ENCODE results near the gene DCAF6.

Gene DCAF6

DNA sequence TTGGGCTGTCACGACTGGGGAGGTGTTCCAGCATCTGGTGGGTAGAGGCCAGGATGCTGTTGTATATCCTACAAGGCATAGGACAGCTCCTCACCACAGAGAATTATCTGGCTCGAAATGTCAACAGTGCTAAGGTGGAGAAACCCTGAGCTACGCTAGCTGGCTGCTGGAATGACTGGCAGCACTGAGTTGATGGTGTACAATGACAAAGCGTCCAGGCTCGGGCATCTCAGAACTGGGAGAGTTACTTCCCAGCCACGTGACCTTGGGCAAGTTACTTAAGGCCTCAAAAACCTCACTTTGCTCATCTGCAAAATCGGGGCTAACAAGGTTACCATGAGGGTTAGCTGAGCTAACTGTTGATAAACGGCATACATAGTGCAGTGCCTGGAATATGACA is 164.9 kb downstream of the DCAF6 start:
- DNase-seq (ENCODE audit: low read depth) = no peak

DNA sequence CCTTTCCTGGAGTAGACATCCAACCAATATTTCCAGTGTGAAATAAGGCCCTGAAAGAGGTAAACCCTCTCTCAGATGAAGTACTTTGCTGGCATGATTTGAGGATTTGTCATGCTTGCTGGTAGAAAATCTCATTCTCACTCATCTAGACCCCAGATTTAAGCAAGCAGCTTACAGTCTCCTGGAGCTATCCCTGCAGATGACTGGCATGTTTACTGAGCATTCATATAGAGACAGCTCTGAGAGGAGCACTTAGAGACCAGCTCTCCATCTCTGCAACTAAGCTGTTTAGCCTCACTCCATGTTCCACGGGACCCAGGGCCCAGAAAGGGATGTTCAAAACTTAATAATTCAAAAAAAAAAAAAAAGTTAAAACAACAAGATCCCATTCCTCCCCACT is 166.0 kb downstream of the DCAF6 start:
- no peak for DNase-seq (ENCODE audit: low read depth)

DNA sequence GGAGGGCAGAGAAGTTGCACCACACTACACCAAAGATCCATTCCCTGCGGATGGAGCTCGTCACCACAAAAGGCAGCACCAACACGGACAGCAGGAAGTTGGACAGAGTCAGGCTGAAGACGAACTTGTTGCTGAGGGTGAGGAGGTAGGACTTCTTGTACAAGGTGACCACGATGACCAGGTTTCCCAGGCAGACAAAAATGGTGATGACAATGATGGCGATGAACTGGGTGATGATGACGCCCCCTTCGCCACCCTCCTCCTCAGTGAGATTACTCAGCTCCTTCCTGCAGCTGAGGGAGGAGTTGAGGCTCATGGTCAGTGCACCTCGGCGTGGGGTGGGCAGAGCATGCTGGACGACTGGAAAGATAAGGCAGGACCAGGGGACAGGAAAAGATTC is 168.1 kb downstream of the DCAF6 start:
- DNase-seq (ENCODE audit: low read depth) = no peak

DNA sequence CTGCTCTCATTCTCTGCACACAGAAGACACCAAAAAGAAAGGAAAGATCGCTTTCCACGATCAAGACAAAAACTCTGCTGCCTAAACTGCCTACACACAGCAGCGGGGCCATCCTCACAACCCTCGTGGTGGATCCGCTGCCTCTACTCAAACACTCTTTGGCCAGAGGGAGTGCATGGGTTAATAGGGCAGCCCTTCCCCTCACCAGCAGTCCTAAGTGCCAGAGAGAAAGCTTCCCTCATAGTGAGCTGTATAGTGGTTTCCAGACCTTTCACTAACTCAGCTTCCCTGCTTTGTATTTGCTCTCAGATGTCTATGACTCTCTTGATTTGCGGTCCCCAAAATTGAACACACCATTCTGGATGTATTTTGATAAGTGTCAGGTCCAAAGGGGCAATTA is 169.4 kb downstream of the DCAF6 start:
- DNase-seq (ENCODE audit: low read depth) = no peak

DNA sequence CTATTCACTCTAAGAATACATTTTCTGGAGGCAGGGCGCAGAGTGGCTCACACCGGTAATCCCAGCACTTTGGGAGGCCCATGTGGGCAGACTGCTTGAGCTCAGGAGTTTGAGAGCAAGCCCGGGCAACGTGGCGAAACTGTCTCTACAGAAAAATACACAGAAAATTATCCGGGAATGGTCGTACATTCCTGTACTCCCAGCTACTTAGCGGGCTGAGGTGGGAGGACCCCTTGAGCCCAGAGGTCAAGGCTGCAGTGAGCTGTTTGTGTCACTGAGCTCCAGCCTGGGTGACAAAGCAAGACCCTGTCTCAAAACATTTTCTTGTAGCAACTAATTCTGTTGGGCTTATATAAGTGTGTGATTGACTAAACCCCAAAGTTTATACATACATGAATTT is 169.8 kb downstream of the DCAF6 start:
- DNase-seq (ENCODE audit: low read depth) = no peak

DNA sequence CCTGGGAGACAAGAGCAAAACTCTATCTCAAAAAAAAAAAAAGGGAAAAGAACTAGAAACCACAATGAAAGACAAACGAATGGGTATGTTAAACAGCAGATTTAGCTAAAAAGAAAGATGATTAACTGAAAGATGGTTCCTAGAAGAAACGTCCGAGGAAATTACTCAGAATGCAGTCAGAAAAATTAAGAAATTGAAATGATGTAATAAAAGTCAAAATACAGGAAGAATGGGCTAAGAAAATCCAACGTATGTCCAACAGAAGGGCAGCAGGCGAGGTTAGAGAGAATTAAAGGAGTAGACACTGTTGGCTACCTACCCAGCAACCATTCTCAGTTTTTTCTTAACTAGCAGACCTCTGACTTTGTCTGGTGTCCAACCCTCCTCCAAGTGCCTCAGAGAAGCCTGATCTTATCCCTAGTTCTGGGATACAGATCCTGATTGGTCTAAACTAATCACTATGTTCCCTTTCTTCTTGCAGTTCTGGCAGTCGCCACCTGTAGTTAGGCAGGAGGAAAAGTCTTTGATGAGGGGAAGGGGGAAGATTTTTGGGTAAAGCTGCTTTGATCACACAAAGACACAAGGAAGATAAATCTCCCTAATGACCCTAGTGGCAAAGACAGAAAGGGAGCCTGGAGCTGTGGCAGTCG is 174.5 kb downstream of the DCAF6 start:
- DNase-seq (ENCODE audit: low read depth) = no peak

DNA sequence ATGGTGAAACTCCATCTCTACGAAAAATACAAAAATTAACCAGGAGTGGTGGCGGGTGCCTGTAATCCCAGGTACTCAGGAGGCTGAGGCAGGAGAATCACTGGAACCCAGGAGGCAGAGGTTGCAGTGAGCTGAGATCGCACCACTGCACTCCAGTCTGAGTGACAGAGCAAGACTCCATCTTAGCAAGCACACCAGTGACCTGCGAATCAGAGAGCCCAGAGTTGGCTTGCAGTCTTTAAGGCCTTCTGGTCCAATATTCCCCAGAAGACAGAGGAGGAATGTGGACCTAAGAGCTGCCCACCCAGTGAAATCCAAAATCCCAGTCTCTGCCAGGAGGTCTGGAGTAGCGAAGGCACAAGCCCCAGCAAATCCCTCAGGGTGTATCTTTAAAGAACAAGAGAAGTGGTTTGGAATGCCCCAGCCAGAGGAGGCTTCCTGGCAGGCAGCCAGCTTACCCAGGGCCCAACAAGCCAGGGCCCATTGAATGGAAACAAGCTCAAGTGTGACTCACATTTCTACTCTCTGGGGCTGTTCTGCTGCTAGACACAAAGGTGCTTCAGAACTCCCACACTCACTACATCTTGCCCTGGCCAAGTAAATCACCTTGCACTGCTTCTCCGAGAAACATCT is 176.3 kb downstream of the DCAF6 start:
- DNase-seq (ENCODE audit: low read depth) = no peak

DNA sequence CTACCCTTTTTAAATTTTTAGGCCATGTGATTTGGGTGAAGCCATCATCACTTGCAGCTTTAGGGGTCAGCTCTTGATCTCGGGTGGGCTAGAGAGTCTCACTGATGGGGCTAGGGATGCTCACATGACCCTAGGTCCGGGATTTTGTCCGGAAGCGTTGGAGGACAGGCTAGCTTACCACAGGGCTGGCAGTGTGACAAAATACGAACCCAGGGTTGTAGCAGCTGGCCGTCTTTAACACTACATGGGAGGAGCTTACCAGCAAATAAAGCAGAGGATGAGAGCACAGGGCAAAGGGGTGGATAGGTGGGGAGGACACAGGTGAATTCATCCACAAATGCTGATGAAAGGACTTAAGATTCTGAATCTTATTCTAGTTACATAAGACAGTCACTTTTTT is 178.4 kb downstream of the DCAF6 start:
- no peak for DNase-seq (ENCODE audit: low read depth)

DNA sequence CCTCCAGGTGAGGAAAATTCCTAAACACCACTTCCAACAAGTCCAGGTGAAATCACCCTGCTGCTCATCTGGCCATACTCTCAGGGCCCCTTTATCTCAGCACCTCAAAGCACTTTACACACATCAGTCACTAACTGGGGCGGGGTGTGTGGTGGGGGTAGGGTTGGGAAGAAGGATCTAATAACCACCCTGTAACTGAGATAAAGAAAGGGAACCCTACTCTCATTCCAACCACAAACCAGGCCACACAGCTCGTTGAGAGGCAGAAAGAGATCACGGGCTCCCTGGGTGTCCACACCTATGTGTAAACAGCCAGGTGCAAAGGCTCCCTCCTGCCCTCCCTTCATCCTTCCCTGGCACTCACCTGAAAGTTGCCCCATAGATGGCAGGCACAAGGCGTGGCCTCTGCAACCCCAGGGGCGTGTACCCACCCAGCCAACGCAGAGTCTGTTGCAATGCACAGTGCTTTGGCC is 179.9 kb downstream of the DCAF6 start:
- no peak for DNase-seq (ENCODE audit: low read depth)

DNA sequence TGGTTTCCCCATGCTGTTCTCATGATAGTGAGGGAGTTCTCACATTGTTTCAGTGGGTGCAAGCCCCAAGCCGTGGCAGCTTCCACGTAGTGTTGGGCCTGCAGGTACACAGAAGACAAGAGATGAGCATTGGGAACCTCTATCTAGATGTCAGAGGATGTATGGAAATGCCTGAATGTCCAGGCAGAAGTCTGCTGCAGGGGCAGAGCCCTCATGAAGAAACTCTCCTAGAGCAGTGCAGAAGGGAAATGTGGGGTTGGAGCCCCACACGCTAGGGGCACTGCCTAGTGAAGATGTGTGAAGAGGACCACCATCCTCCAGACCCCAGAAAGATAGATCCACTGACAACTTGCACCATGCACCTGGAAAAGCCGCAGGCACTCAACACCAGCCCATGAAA is 183.3 kb downstream of the DCAF6 start:
- DNase-seq (ENCODE audit: low read depth) = no peak

DNA sequence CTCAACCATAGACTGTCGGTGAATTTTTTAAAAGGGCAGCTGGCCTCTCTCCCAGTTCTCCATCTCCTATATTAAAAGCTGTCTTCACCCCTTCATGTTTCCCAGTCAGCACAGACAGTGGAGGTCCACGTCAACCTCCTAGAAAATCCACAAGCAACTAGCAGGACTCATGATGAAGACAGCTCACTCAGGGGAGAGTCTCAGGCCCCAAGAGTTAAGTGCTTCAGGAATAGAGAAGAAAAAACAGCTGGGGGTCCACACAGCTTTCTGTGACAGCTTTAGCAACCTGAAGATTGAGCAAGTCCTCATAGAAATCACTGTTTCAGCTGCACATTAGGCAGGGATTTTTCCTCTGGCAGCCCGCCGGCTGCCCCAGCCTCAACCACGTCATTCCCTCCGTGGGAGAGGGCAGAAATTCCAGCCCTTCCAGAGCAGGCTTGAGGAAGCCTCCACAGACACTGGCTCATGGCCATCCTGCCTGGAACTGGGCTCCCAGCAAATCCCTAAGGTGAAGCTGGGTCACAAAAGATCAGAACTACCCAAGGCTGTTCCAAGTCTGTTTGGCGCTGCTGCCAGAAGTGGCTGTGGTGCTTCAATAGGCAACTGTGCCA is 185.0 kb downstream of the DCAF6 start:
- no peak for DNase-seq (ENCODE audit: low read depth)

DNA sequence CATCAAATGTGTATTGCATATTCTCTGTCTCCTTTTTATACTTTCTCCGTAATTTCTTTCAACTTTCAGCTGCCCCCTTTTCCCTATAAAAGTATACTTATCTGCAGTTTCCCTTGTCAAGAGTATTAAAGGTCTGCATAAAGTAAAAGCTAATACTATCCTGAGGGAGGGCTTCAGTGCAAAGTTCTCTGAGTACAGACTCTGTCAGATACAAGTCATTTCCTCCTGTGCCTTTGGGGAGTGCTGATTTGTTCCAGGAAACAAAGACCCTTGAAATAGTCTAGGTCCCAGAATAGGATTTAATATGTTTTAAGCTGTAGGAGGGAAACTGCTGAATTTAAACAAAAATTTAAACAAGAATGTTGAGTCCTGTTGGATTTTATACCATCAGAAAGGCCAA is 188.6 kb downstream of the DCAF6 start:
- no peak for DNase-seq (ENCODE audit: low read depth)
